H1 (cell line): ENCODE measurements around the gene TP53BP1. TPM values are rescaled to one million over a fixed set of nuclear protein-coding genes. Genes with fewer than 3 reads are reported as not detected.

Experiments
- CTCF ChIA-PET: fragments of 300-600 bp; sonication (Branson Sonifier 250); formaldehyde crosslinking; loops from one replicate; lab custom pipeline; 2021; ENCODE audit not compliant: partially characterized antibody; lab: Charles Lee
- POLR2A ChIA-PET: fragments of 300-600 bp; sonication (Branson Sonifier 250); formaldehyde crosslinking; loops from one replicate; lab custom pipeline; 2021; ENCODE audit warnings: inconsistent platforms; ENCODE audit not compliant: partially characterized antibody; lab: Charles Lee
- DNase-seq, 2 experiments: peaks; one replicate each; pipeline versions ENCODE4 v3.0.0 to v3.0.0-alpha.2; 2010 to 2022; ENCODE audit warnings: low spot score in 2 of 2, low read depth in 1 of 2, mixed read lengths in 1 of 2
- FAIRE-seq: peaks from 2 replicates; lab custom pipeline; 2011; peaks lifted over from hg19 to GRCh38; lab: Jason Lieb, UNC
- H2AFZ ChIP-seq: 2 replicates; pipeline ENCODE4 v1.8.1; 2012; ENCODE audit warnings: low read length, inconsistent platforms
- H2AK5ac ChIP-seq: 2 replicates; pipeline ENCODE4 v1.6.1; 2013; ENCODE audit warnings: low read depth, low read length
- H2BK120ac ChIP-seq: replicated peaks from 2 replicates; pipeline ENCODE3; 2013; ENCODE audit warnings: low read depth, low read length, inconsistent platforms
- H2BK12ac ChIP-seq: 2 replicates; pipeline ENCODE4 v1.6.1; 2013; ENCODE audit warnings: low read depth, low read length
- H2BK15ac ChIP-seq: 2 replicates; pipeline ENCODE4 v1.6.1; 2013; ENCODE audit warnings: low read length
- H2BK20ac ChIP-seq: 2 replicates; pipeline ENCODE4 v1.6.1; 2013; ENCODE audit warnings: low read length
- H2BK5ac ChIP-seq: 2 replicates; pipeline ENCODE4 v1.6.1; 2013; ENCODE audit warnings: low read depth, low read length
- H3K14ac ChIP-seq: 2 replicates; pipeline ENCODE4 v1.6.1; 2013; ENCODE audit warnings: inconsistent platforms; ENCODE audit not compliant: insufficient read length
- H3K18ac ChIP-seq: 2 replicates; pipeline ENCODE4 v1.6.1; 2013; ENCODE audit warnings: low read length; ENCODE audit errors: extremely low read depth
- H3K23ac ChIP-seq: 2 replicates; pipeline ENCODE4 v1.6.1; 2013; ENCODE audit warnings: inconsistent platforms; ENCODE audit not compliant: insufficient read length
- H3K23me2 ChIP-seq: 2 replicates; pipeline ENCODE4 v1.6.1; 2013; ENCODE audit warnings: low read depth, low read length
- H3K27ac ChIP-seq: 2 replicates; pipeline ENCODE4 v1.6.1; 2011; ENCODE audit warnings: low read depth, low read length, inconsistent platforms
- H3K27me3 ChIP-seq, 4 experiments: replicated peaks in 1 of 4; 1 replicate in 1 of 4; 2 replicates in 3 of 4; pipeline versions ENCODE4 v1.6.1 to v1.8.1; 2011 to 2013; ENCODE audit warnings: low read length in 3 of 4, mild to moderate bottlenecking in 3 of 4, inconsistent platforms in 2 of 4, mixed read lengths in 2 of 4, moderate library complexity in 1 of 4; ENCODE audit not compliant: control insufficient read depth in 3 of 4, insufficient read depth in 3 of 4; ENCODE audit errors: extremely low read depth in 1 of 4
- H3K36me3 ChIP-seq, 4 experiments: 2 replicates each; pipeline versions ENCODE4 v1.6.1 to v1.8.1; 2011 to 2013; ENCODE audit warnings: mild to moderate bottlenecking in 4 of 4, low read length in 3 of 4, moderate library complexity in 2 of 4, control low read depth in 1 of 4, inconsistent platforms in 1 of 4; ENCODE audit not compliant: insufficient read depth in 4 of 4, control insufficient read depth in 2 of 4
- H3K4ac ChIP-seq: replicated peaks from 2 replicates; pipeline ENCODE3; 2013; ENCODE audit warnings: low read length, low read depth, mixed read lengths, inconsistent platforms; ENCODE audit not compliant: insufficient read length
- H3K4me1 ChIP-seq, 4 experiments: replicated peaks in 1 of 4; 1 replicate in 1 of 4; 2 replicates in 3 of 4; pipeline versions ENCODE4 v1.6.1 to v1.8.1; 2011 to 2013; ENCODE audit warnings: low read length in 3 of 4, inconsistent platforms in 2 of 4, mixed read lengths in 1 of 4; ENCODE audit not compliant: insufficient read depth in 4 of 4, control insufficient read depth in 3 of 4
- H3K4me2 ChIP-seq, 2 experiments: 2 replicates each; pipeline versions ENCODE4 v1.6.1 to v1.8.1; 2011 to 2013; ENCODE audit warnings: low read depth in 2 of 2, low read length in 2 of 2, control low read depth in 1 of 2, inconsistent platforms in 1 of 2, mild to moderate bottlenecking in 1 of 2; ENCODE audit not compliant: insufficient read depth in 1 of 2
- H3K4me3 ChIP-seq, 4 experiments: fragments of 200-600, 300-600 bp in 1 of 4; sonication (generic), shearing (Covaris generic), sonication (Bioruptor Twin) in 1 of 4; 2 replicates each; pipeline versions ENCODE4 v1.5.1 to v1.8.1; 2011 to 2016; ENCODE audit warnings: low read length in 4 of 4, low read depth in 3 of 4, control low read depth in 2 of 4, inconsistent platforms in 2 of 4, mild to moderate bottlenecking in 2 of 4, mixed read lengths in 1 of 4, moderate library complexity in 1 of 4; ENCODE audit not compliant: insufficient read depth in 2 of 4; ENCODE audit errors: extremely low read depth in 1 of 4
- H3K56ac ChIP-seq: replicated peaks from 2 replicates; pipeline ENCODE3; 2013; ENCODE audit warnings: low read depth, mild to moderate bottlenecking, mixed read lengths, low read length, inconsistent platforms; ENCODE audit not compliant: insufficient read length
- H3K79me1 ChIP-seq: 2 replicates; pipeline ENCODE4 v1.6.1; 2013; ENCODE audit warnings: low read depth, low read length, control low read depth
- H3K79me2 ChIP-seq, 2 experiments: 2 replicates each; pipeline versions ENCODE4 v1.6.1 to v1.8.1; 2012 to 2013; ENCODE audit warnings: low read length in 2 of 2, mild to moderate bottlenecking in 2 of 2, inconsistent platforms in 1 of 2; ENCODE audit not compliant: insufficient read depth in 2 of 2, control insufficient read depth in 1 of 2
- H3K9ac ChIP-seq, 4 experiments: replicated peaks in 1 of 4; 1 replicate in 1 of 4; 2 replicates in 3 of 4; pipeline versions ENCODE4 v1.6.1 to v1.8.1; 2011 to 2013; ENCODE audit warnings: low read depth in 3 of 4, low read length in 3 of 4, control low read depth in 2 of 4, mild to moderate bottlenecking in 2 of 4, moderate library complexity in 2 of 4, inconsistent platforms in 1 of 4; ENCODE audit errors: extremely low read depth in 1 of 4
- H3K9me3 ChIP-seq, 2 experiments: 2 replicates each; pipeline versions ENCODE4 v1.6.1 to v1.8.1; 2012 to 2013; ENCODE audit warnings: mild to moderate bottlenecking in 2 of 2, moderate library complexity in 2 of 2, control low read depth in 1 of 2, inconsistent platforms in 1 of 2, low read depth in 1 of 2, low read length in 1 of 2, mixed read lengths in 1 of 2; ENCODE audit not compliant: insufficient read depth in 2 of 2
- H4K20me1 ChIP-seq, 2 experiments: replicated peaks in 1 of 2; 2 replicates each; pipeline versions ENCODE3 to v1.8.1; 2011 to 2013; ENCODE audit warnings: inconsistent platforms in 2 of 2, low read length in 2 of 2, mild to moderate bottlenecking in 1 of 2; ENCODE audit not compliant: insufficient read depth in 2 of 2, control insufficient read depth in 1 of 2
- H4K5ac ChIP-seq: 2 replicates; pipeline ENCODE4 v1.6.1; 2013; ENCODE audit warnings: low read length, low read depth, mixed read lengths, inconsistent platforms; ENCODE audit not compliant: insufficient read length
- H4K8ac ChIP-seq: 2 replicates; pipeline ENCODE4 v1.8.0; 2013; ENCODE audit warnings: mild to moderate bottlenecking, moderate library complexity, low read length, inconsistent platforms; ENCODE audit not compliant: insufficient read depth; ENCODE audit errors: extremely low read depth
- H4K91ac ChIP-seq: replicated peaks from 2 replicates; pipeline ENCODE3; 2013; ENCODE audit warnings: low read length, mixed read lengths, inconsistent platforms; ENCODE audit not compliant: insufficient read length
- ASH2L ChIP-seq: fragments of 200-600, 300-600 bp; sonication (generic); IDR thresholded peaks from one replicate; pipeline ENCODE4 v1.7.1; 2017; ENCODE audit warnings: low read length
- BCL11A ChIP-seq, 2 experiments: IDR thresholded peaks; one replicate each; pipeline ENCODE4 v1.6.1; 2011; ENCODE audit warnings: low read depth in 2 of 2, low read length in 2 of 2, mild to moderate bottlenecking in 2 of 2
- BRCA1 ChIP-seq: IDR thresholded peaks from 2 replicates; pipeline ENCODE4 v1.6.1; 2012; ENCODE audit warnings: low read depth, low read length, improper control_type of control experiment
- CBX8 ChIP-seq: fragments of 300-800, 300-1000 bp; sonication (generic); IDR thresholded peaks from 2 replicates; pipeline ENCODE4 v1.7.1; 2016; ENCODE audit warnings: low read depth, low read length, borderline replicate concordance
- CEBPB ChIP-seq: IDR thresholded peaks from 2 replicates; pipeline ENCODE4 v1.6.1; 2012; ENCODE audit warnings: low read depth, low read length
- E2F6 ChIP-seq: IDR thresholded peaks from 2 replicates; pipeline ENCODE4 v1.6.1; 2012; ENCODE audit warnings: inconsistent platforms
- EP300 ChIP-seq, 2 experiments: IDR thresholded peaks; 1 replicate in 1 of 2; 2 replicates in 1 of 2; pipeline ENCODE4 v1.6.1; 2011 to 2012; ENCODE audit warnings: low read depth in 2 of 2, low read length in 2 of 2, mild to moderate bottlenecking in 2 of 2, borderline replicate concordance in 1 of 2, inconsistent platforms in 1 of 2, moderate library complexity in 1 of 2
- JUN ChIP-seq: IDR thresholded peaks from 2 replicates; pipeline ENCODE4 v1.6.1; 2011; ENCODE audit warnings: low read depth, mild to moderate bottlenecking, improper control_type of control experiment, low read length
- KDM5A ChIP-seq: fragments of 200-600 bp; IDR thresholded peaks from 2 replicates; pipeline ENCODE4 v1.7.1; 2012; ENCODE audit warnings: mild to moderate bottlenecking, low read length, inconsistent platforms, mixed read lengths
- RAD21 ChIP-seq, 2 experiments: IDR thresholded peaks in 1 of 2; conservative IDR thresholded peaks in 1 of 2; 2 replicates each; pipeline ENCODE4 v1.6.1; 2011; ENCODE audit warnings: low read depth in 2 of 2, low read length in 2 of 2, improper control_type of control experiment in 1 of 2, inconsistent platforms in 1 of 2, mild to moderate bottlenecking in 1 of 2, moderate library complexity in 1 of 2
- SP1 ChIP-seq: IDR thresholded peaks from 2 replicates; pipeline ENCODE4 v1.6.1; 2011; ENCODE audit warnings: low read depth, low read length
- TAF1 ChIP-seq: IDR thresholded peaks from 2 replicates; pipeline ENCODE4 v1.6.1; 2011; ENCODE audit warnings: mild to moderate bottlenecking, low read depth, low read length
- TCF12 ChIP-seq: IDR thresholded peaks from 2 replicates; pipeline ENCODE4 v1.6.1; 2011; ENCODE audit warnings: low read depth, mild to moderate bottlenecking, low read length
- YY1 ChIP-seq: IDR thresholded peaks from 2 replicates; pipeline ENCODE4 v1.6.1; 2011; ENCODE audit warnings: low read depth, mild to moderate bottlenecking, low read length
- WGBS, 2 experiments: shearing (Covaris generic) in 1 of 2; methylation state at CpG; one replicate each; pipeline versions ENCODE4 v1.1.6 to v1.1.7; 2013 to 2015; ENCODE audit warnings: low lambda C conversion rate in 2 of 2, mixed read lengths in 2 of 2, inconsistent platforms in 1 of 2, low coverage in 1 of 2, missing lambda C conversion rate in 1 of 2; ENCODE audit not compliant: insufficient replicate concordance in 2 of 2, insufficient coverage in 1 of 2, insufficient read length in 1 of 2; ENCODE audit errors: extremely low coverage in 1 of 2, missing lambda C conversion rate in 1 of 2; 5-methylcytosine and 5-hydroxymethylcytosine counted together
- polyA plus RNA-seq, 7 experiments: library from polyadenylated mRNA; depleted of rRNA in 3 of 7; stranded (reverse) in 5 of 7; unstranded in 2 of 7; fragments of >200 nt in 5 of 7; fragments of 200-250 nt in 2 of 7; gene quantifications; 1 replicate in 5 of 7; 2 replicates in 1 of 7; 4 replicates in 1 of 7; pipeline versions ENCODE4 v1.2.1 to v1.2.3, GENCODE V29; 2011 to 2013; ENCODE audit warnings: missing spikeins in 2 of 7, mixed read lengths in 2 of 7
- total RNA-seq: library from RNA; stranded (reverse); fragmentation: NEBNext Ultra II Directional; extraction: Animal tissue kit (Norgen Biotek cat#: 25700); gene quantifications from 2 replicates; pipeline ENCODE4 v1.2.1, GENCODE V29; 2021

TP53BP1 gene
- total and polyA plus RNA-seq, 2 of the 8 experiments (the other 6 are each of a cell fraction or from before 2014, with no cell fraction given), result 34.1 to 63.6 TPM

GRCh38 chr15:43523646-43524045, 30.7 kb upstream of the TP53BP1 start:
- Histone ChIP-seq H3K4me2 (no peak overlapping the region), H2BK15ac (no peak overlapping the region), H4K5ac (no peak overlapping the region), H3K4me3 (no peak overlapping the region), H2BK5ac (no peak overlapping the region), H3K9me3 (no peaks in the 10 kb centered on the region), H3K23me2 (no peaks in the 10 kb centered on the region), H3K4me1 (peaks cover 0 to 4% (median under 1%) of the 10 kb centered on the region in 4 experiments; a peak in 2 of 7 replicates), H3K79me1 (no peaks in the 10 kb centered on the region), H4K20me1 (no peaks in the 10 kb centered on the region), H3K27me3 (peaks cover 0 to 21% (median 18%) of the 10 kb centered on the region in 4 experiments; a peak in 6 of 7 replicates), H3K36me3 (no peaks in the 10 kb centered on the region), H4K8ac (no peak overlapping the region), H2AK5ac (no peak overlapping the region), H2BK12ac (no peak overlapping the region), H3K18ac (no peak overlapping the region), H3K56ac (no peak overlapping the region), H3K14ac (no peak overlapping the region), H3K79me2 (no peaks in the 10 kb centered on the region), H3K23ac (no peak overlapping the region), H3K27ac (no peak overlapping the region), H2BK120ac (no peak overlapping the region), H2AFZ (no peak overlapping the region), H3K9ac (no peak overlapping the region), H2BK20ac (no peak overlapping the region), H3K4ac (no peak overlapping the region), H4K91ac (no peak overlapping the region)
- no peak for TF ChIP-seq BRCA1
- TF ChIP-seq BCL11A (IDR thresholded peaks at IDR 0.05; ENCODE audit: low read depth in 2 of 2, low read length in 2 of 2), result no peak
- no peak for TF ChIP-seq YY1
- TF ChIP-seq SP1, result no peak
- no peak for TF ChIP-seq TAF1
- TF ChIP-seq CBX8, result no peak
- no peak for TF ChIP-seq E2F6
- no peak for TF ChIP-seq RAD21 (IDR thresholded peaks at IDR 0.05 in 1 of 2, conservative IDR thresholded peaks at IDR 0.05 in 1 of 2; ENCODE audit: low read depth in 2 of 2, low read length in 2 of 2)
- no peak for TF ChIP-seq TCF12
- no peak for TF ChIP-seq CEBPB
- TF ChIP-seq JUN, result no peak
- TF ChIP-seq ASH2L, result no peak
- TF ChIP-seq KDM5A, result no peak
- no peak for TF ChIP-seq EP300 (IDR thresholded peaks at IDR 0.05; ENCODE audit: borderline replicate concordance in 1 of 2, low read depth in 2 of 2, low read length in 2 of 2)
- WGBS, 2 experiments, result 83% methylated on average over 7 of the region's 7 CpGs; no CpG with 5 or more reads in 1 of the 2 experiments
- FAIRE-seq, result no peak
- CTCF ChIA-PET, result interaction anchor here (0.8 to 3.3 kb wide), 2 partner anchors 10 to 299 kb away, joined by 3 to 26 read pairs; no protein-coding TSS in a partner anchor
- POLR2A ChIA-PET, result interaction anchor here (0.7 to 1.0 kb wide), 2 partner anchors 10 to 13 kb away, joined by 3 to 4 read pairs; no protein-coding TSS in a partner anchor
- DNase-seq, result no peak
